NK-92 treated with Interleukin-12 subunit alpha and Interleukin-12 subunit beta, amount 100 ng/mL, for 24 hours (cell line): Measurements from ENCODE around the gene NAXE.
"Not testable (repeated sequence)": the region's sequence is repeated elsewhere in the genome, so short reads cannot be mapped to it uniquely, and the experiment has no call there.

Source experiments
- DNase-seq: peaks from one replicate; lab custom pipeline; 2025; lab: John Stamatoyannopoulos, UW

Gene NAXE

DNA sequence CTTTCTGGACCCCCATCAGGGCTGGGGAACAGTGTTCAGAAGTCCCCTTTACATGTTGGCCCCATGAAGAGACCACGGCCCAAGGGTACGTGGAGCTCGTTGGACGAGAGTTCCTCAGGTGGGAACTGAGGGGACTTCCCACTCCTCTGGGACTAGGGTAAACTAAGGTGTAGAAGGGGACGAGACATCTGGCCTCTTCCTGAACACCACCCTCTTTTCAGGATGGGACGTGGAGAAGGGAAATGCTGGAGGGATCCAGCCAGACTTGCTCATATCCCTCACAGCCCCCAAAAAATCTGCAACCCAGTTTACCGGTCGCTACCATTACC lies 2.0 kb downstream of the NAXE start:
- no peak for DNase-seq

DNA sequence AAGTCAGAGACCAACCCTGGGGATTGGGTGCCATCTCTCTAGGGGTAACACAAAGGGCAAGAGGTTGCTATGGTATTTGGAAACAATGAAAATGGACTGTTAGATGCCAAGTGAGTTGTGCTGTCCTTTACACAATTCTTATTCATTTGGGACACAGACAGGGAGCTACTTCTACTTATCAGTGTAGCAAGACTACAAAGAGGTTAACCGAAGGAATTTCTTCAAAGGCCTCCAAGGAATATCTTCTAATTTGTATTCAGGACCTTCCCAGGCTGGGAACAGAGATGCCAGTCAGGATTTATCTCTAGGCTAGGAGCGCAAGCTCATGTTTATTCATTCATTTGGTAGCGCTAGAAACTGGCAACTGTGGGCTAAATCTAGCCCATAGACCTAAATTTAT lies 2.6 kb downstream of the NAXE start:
- DNase-seq = no peak

DNA sequence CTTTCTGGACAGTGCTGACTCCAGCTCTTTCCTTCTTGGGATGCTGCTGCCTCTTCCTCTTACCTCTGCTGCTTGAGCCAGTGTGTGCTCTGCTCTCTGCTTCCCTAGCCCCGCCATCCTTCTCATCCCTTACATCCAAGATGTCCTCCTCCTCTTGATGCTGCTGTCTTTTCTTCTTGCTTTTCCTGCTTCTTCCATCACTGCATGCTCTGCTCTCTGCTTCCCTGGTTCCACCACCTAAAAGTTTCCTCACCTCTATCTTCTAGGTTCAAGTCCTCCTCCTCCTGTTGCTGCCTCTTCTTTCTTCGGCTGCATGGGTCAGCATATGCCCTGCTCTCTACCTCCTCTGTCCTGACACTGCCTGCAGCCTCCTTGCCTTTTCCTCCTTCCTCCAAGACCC lies 3.4 kb downstream of the NAXE start:
- DNase-seq = no peak

DNA sequence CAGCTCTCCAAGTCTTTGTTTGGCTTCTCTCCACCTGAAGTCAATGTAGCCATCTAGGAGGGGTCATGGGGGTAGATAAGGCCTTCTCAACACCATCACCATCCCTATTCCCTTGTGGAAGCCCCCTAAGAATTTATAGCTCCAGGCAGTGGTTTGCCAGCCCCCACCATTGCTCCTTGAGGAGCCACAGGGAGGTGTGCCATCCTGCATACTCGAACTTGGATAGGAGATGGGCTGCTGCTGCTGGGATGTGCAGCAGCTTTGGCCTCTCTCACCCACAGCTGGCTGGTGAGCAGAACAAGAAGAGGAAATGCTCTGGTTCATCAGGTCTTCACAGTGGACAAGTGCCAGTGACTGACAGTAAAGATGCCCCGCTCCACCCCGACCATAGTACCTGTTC lies 4.8 kb downstream of the NAXE start:
- no peak for DNase-seq

DNA sequence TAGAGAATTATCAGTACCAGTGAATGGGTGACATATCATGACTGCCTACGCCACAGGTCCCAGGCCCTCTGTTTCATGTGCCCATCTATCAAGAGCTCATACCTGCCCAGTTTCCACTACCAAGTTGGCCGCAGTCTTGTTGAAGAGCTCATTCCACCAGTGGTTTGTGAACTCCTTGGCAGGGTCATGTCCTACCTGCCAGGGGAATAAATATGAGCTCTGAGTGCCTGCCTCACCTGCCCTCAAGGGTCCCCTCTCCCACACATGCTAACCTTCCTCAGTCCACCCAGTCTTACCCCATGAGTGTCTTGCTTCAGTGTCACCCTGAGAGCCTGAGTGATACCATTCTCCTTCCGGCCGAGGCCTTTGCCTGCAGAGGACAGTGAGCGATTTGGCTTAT lies 6.5 kb downstream of the NAXE start:
- no peak for DNase-seq

DNA sequence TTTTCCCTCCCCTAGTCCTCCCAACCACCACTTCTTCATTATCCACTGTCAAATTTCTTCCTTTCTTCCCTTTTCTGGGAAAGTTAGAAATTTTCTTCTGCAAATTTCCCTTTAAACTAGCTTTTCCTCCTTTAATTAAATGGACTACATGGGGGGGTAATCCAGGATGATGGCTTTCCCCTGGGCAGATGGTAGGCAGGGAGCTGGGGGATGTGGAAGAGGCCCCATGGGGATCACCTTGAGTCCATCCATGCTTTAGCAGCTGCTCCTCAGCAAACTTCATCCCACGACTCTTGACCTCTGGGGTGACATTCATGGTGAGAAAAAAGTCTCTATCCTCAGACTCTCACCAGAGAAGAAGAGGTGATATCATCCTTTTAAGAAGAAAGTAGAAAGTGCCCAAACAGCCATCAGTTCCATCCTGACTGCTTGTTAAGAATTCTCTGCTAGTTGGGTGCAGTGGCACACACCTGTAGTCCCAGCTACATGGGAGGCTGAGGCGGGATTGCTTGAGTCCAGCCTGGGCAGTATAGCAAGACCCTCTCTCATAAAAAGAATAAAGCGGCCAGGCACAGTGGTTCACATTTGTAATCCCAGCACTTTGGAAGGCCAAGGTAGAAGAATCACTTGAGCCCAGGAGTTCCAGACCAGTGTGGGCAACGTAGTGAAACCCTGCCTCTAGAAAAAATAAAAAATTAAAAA lies 7.3 kb downstream of the NAXE start:
- no peak for DNase-seq

DNA sequence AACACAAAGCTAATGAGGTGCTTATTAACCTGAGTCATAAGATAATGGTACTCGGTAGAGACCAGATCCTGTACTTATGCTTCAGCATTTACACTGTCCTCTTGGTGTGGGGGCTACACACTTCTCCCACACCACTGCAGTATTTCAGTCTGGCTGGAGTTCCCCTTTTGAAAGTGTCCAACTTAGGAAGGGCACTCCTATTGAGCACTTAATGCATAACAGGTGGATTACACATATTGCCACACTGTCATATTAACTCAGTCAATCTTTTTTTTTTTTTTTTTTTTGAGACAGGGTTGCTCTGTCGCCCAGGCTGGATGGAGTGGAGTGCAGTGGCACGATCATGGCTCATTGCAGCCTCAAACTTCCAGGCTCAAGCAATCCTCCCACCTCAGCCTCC lies 8.2 kb downstream of the NAXE start:
- no peak for DNase-seq

DNA sequence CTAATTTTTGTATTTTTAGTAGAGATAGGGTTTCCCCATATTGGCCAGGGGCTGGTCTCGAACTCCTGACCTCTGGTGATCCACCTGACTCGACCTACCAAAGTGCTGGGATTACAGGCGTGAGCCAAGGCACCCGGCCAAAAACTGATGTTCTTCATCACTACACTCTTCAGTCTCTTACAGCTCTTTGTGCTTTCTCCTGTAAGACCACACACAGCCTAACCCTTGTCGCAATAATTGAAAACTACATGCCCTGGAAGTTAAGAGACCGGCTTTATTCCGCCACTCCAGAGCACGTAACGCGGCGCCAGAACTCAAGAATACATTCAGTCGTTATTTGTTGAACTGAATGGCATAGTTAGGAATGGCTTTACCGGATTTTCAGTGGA lies 9.2 kb downstream of the NAXE start:
- DNase-seq = no peak

DNA sequence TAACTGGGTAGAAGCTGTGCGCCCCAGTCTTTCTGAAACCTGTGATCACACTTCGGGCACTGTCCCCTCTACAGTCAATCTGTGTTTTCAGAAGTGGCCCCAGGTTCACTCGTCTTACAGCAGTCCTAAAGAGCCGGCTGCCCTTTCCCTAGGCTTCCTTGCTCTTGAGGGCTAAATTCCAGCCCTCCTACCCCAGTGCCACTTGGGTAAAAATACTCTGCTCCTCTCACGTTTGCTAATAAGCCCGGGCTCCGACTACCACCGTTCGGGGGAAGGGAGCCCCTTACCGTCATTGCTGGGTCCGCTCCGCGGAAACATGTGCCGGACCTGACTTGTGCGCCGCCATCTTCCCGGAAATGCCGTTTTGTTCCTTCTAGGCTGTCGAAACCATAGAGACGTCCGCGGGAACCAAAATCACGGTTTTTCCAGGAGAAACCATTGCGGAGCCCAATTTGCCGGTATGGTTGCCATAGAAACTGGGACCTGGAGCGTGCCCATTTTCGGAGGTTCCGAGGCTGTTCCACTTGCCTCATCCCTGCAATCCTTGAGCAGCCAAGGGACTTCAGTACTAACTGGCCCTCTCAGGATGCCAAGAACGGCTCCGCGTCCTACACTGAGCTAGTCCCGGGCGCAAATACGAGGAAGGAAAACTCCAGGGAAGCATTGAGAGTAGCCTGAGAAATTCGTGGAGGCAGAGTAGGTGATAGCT lies 9.7 kb downstream of the NAXE start, which contains the start of gene GPATCH4:
Gene GPATCH4, minus strand, starts transcription at position 358 of the 709 bp plus-strand sequence.
- peak; percentile 67 for DNase-seq

DNA sequence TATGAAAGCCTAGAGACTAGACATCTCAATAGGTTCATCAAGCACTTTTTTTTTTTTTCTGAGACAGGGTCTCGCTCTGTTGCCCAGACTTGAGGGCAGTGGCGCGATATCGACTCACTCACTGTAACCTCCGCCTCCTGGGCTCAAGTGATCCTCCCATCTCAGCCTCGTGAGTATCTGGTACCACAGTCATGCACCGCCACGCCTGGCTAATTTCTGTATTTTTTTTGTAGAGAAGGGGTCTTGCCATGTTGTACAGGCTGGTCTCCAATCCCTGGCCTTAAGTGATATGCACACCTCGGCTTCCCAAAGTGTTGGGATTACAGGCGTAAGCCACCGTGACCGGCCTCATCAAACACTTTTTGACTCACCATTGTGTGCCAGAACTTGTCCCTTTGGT lies 10.3 kb downstream of the NAXE start:
- no peak for DNase-seq

DNA sequence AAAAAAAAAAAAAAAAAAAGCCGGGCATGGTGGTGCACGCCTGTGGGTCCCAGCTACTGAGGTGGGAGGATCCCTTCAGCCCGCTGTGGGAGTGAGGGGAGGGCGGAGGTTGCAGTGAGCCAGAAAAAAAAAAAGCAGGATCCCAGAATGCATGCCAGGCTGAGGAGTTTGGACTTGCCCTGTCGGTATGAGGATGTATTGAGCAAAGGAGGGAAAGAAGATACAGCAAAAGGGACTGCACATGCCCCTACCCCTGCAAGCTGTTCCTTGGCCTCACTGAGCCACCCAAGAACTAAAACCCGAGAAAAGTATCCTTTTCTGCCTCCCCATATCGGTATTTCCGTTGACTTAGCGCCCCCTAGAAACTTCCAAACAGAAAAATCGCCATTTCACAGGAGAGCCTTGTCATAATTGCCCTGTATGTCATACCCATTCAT lies 11.0 kb downstream of the NAXE start:
- no peak for DNase-seq

DNA sequence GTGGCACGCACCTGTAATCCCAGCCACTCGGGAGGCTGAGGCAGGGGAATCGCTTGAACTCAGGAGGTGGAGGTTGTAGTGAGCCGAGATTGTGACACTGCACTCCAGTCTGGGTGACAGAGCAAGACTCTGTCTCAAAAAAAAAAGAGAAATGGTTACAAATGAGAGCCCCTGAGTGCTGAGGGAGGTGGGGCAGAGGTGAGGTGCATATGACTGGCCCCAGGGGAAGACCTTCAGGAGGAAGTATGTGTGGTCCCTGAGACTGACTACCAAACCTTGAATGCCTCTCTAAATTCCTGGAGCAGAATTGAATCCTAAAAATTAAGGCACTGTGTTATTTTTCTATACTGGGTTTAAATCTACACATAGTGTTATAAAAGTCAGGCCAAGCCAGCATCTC lies 15.8 kb downstream of the NAXE start:
- not testable (repeated sequence) for DNase-seq

DNA sequence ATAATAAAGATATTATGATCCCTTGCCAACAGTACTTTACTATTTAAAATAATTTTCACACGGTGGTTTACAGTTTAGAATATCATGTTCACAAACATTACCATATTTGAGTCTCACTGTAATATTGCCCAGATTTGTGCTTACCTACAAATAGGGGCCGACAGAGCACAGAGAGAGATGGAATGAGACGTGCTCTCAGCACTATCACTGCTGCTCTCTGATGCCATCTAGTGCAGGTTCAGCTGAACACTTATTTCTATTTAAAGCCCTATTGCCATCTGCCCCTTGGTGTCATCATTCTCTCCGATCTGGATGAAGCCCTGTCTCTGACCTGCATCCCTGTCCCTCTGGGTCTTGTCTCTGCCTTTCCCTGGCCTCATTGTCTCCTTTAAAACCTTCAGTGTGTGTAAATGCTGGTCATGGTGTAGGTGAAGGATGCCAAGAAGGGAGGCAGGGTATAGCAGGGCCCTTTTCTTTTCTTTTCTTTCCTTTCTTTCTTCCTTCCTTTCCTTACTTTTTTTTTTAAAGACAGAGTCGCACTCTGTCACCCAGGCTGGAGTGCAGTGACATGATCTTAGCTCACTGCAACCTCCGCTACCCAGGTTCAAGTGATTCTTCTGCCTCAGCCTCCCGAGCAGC lies 16.6 kb downstream of the NAXE start:
- DNase-seq = peak; percentile 51

DNA sequence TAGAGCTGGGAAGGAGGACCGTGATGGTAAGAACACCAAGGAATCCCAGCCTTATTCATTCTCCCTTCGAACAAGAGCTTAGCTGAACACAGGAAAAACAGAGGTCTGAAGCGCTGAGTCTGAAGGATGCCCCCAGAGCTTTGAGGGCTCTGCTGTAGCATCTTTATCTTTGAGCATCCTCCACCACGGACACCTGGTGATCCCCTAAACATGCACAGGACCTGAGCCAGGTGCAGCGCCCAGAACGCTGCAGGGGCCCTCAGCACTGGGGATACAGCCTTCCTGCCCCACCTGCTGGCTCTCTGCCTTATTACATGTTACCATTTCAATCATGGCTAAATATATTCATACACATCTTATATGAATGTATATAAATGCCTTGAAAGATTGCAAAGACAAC lies 17.4 kb downstream of the NAXE start:
- peak; percentile 36 for DNase-seq

DNA sequence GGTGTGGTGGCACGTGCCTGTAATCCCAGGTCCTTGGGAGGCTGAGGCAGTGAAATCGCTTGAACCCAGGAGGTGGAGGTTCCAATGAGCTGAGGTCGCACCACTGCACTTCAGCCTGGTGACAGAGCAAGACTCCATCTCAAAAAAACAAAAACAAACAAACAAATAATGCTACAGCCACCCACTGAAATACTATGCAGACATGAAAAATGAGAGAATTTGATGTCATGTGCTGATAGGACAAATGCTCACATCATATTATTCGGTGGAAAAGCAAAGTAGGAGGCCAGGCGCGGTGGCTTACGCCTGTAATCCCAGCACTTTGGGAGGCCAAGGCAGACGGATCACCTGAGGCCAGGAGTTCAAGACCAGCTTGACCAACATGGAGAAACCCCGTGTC lies 18.5 kb downstream of the NAXE start:
- not testable (repeated sequence) for DNase-seq

DNA sequence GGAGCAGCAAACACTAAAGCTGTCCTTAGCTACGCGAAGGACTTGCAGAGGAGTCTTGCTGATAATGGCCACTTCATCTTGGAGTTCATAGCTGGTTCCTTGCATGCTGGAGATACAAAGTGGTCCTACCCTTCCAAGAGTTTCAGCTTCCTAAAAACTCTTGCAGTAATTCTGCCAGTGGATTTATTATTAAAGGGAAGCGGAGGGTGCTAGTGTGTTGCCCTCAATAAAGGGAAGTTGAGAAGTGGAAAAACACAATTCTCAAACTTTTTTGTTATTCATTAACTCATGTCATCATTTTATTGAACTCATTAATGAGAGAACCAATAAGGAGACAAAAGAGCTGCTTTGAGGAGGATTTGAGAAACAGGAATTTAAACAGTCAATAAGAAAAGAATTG lies 21.1 kb downstream of the NAXE start:
- no peak for DNase-seq

DNA sequence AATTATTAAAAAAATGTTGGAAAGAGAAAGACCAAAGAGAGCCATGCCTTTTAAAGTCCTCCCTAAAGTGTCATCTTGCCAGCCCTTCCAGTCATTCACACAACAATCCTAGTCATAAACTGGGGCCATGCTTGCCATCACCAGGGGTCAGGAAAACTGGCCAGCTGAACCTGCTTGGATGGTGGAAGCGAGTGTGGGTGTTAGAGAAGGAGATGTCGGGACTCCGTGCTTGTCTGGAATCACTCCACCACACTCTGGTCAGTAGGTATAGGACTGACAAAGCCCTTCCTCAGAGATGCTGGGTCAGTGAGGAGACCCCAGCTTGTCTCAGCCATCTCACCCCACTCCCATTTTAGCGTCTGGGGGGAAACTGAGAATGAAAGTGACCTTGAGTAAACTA lies 24.4 kb downstream of the NAXE start:
- DNase-seq = no peak

DNA sequence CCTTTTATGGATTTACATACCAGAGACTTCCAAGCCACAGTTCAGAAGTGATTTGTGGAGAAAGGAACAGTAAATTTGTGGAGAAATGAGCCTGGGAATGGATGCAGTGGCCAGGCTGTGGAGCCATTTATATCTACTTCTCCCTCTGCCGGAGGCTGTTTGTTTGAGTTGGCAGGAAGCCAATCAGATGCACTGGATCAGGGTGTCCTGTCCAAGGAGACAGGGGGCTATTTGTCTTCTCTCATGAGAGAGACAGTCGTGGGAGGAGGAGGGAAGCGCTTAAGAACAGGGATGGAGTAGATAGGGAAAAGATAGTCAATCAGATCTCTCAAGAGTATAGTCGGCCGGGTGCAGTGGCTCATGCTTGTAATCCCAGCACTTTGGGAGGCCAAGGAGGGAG lies 24.9 kb downstream of the NAXE start:
- DNase-seq = no peak

DNA sequence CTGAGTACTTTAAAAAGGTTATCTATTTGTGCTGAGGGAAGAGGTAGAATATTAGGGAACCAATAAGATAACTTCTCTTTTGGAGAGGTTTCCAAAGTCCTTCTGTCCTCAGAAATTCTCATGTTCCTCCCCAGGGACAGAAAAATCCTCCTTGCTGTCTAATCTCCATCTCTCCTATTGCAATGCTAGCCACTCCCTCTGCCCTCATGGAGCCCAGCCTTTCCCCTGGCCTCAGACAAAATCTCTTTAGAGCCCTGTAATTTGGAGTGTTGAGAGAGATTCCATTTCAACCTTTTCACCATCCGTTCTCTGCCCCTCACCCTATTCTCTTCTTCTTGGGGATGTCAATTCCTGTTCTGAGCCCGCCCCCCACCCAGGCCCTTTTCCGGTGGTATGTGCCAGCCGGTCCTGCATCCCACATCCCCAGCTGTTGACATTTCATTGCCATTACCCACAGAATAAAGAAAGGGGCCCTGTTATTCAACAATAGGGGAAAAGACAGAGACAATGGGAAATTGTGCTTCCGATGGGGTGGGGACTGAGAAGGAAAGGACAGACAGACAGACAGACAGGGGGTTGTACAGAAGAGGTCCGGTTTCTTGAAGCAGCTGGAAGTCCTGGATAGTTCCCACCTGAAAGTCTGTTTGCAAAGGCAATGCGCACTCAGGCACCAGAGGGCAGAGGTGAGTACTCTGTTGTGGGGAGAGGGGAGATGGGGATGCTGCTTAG lies 27.4 kb downstream of the NAXE start, which contains the start of gene HAPLN2:
Gene HAPLN2, plus strand, starts transcription at position 563 of the 729 bp plus-strand sequence. CDS start 4,076 bp downstream, outside the sequence.
- DNase-seq = no peak

DNA sequence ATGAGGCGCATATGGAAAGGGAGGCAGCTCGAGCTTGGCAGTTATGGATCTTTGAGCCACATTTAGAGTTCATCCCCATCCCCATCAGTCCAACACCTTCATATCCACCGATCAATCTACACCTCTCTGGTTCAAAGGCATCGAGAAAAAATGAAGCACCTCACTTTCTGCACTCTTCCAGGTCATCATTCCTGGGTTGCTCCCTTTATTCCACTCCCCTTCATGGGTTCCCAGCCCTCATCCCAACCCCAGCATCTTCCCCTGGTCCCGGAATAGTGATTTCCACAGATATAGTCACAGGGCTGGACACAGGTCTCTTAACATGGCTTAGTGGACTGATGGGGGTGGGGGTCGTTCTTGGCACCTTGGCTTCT lies 28.0 kb downstream of the NAXE start:
- no peak for DNase-seq

DNA sequence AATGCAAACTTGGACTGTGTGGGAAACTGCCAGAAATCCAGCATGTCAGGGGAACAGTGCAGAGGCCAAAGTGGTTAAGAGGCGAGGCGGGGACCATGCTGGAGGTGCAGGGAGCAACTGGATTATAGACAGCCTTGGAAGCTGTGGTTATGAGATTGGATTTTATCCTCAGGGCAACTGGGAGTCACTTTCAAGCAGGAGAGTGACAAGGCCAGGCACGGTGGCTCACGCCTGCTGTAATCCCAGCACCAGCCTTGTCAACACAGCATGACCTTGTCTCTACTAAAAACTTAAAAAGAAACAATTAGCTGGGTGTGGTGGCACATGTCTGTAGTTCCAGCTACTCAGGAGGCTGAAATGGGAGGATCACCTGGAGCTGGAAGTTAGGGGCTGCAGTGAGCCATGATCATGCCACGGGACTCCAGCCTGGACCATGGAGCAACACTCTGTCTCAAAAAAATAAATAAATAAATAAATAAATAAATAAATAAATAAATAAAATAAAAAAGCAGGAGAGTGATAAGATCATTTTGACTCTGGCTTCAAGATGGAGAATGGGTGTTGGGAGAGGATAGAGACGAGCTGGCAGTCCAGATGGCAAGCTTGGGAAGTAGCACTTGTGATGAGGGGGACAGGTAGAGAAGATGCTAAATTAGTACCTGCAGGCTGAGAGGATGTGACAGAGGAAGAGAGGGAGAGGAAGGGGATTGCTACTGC lies 31.2 kb downstream of the NAXE start:
- no peak for DNase-seq
